DMS153 treated with DMSO at 0.1 percent for 48 hours (cell line): ENCODE results near the gene LTO1.

Experiments used
- DNase-seq: peaks from one replicate; lab custom pipeline; 2025; ENCODE audit not compliant: unreplicated experiment; lab: John Stamatoyannopoulos, UW

LTO1 gene

DNA sequence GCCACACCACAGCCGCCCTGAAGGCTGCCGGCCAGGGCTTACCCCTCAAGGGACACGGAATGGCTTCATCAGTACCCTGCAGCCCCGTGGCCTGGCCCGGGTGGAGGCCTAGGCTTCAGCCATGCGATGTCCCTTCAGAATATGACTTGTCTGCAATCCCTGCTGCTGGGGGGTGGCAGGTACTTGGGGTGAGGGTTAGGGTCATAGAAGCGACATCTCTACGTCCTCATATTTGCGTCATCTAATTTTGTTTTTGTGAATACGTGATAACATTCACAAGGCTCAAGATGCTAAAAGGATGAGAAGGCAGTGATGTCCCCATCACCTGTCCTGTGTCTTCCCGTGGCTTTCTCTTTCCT is 27.8 kb downstream of the LTO1 start:
- no peak for DNase-seq

GRCh38 chr11:69646493-69647389 is 28.4 kb downstream of the LTO1 start:
- DNase-seq = no peak

DNA sequence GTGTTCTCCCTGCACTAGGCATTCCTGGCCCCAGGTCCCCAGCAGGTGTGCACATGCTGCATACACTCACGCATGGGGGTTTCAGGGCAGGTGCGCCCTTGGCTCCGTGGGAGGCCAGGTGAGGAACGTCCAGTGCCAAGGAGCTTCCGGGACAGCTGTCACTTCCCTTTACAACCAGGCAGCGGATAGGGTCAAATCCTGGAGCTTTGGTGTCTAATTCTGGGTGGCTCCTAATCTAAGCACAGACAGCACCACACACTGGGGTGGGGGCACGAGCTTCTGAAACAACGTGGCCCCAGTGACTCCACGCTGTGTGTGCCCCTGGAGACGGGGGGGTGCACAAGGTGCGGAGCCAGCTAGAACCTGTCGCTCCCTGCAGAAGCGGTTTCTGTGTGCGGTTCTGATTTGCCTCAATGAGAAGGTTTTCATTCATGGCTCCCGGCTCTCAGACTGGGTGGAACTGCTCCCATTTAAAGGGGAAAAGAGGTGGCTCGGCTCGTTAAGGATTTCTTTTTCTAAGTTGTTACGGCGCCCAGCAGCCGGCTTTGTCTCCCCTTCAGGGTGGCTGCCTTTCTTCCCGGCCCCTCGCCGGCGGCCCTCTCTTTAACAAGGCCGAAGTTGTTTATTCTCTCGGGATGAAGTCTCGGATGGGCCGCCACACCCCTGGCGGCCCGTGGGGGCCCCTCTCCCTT is 29.2 kb downstream of the LTO1 start:
- DNase-seq = no peak

DNA sequence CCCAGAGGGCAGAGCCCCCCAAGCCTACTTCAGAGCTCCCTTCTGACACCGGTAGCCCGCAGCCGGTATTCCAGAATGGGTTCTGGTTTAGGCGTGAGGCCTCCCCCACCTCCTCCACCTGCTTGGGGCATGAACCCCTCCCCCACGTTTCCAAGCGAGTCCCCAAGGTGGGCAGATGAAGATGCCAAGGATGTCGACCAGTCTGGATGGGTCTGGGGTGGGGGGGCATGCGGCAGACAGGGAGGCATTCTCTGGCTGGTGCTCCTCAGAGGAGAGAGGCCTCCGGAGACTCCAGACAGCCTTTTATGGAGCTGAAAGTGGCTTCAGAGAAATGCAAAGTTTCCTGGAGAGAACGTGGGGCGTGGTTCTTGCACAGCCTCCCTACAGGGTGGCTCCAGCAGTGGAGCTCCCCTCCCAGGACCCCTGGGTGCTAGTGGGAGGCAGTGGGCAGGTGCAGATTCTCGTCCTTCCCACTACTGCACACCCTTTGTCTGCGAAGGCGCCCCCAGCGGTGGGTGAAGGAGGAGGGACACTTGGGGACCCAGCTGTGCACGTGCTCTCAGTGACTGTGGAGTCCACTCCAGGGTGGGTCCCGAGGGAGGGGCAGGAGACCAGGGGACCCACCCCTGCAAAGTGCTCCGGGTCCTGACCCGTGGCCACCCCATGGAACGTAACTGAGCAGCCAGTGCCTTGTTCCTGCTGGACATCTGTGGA is 30.0 kb downstream of the LTO1 start:
- DNase-seq = no peak

DNA sequence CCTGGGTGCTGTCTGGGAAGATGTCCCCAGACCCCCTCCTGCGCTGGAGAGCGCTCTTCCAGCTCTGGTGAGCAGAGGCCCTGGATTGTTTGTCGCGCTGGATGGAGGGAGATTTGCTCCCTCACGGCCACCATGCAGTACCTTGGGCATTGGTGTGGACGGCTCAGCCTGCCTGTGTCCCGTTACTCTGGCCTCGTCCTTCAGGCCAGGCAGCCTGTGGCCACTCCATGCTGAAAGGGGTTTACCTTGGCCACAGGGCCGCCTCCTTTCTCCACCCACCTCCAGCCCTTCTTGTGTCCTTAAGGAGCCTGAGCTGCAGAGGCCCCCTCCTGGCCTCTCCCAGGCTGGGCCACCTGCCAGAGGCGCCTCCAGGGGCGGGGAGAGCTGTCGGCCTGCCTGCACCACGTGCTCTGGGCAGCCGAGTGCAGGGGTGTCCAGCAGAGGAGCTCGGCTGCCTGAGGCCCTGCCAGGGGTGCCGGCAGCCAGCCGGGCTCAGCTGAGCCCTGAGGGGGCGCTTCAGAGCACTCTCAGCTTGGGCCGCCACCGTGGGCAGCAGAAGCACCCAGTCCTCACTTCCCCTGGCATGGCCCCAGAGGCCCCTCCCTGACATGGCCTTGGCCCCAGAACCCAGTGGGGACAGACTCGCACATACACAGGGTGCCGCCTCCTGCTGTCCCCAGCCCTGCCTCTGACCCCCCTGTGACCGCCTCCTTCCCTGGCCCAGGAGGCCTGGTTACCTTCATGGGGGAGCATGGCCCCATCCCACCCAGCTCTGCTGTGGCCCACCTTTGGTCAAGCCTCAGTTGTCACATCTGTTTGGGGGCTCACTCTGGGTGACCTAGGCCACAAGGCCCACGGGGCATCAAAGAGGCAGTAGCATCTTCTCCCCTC is 30.8 kb downstream of the LTO1 start:
- DNase-seq = peak; percentile 15

- DNase-seq = peak; percentile 14
Measured at GRCh38 chr11:69643646-69644045, 31.5 kb downstream of the LTO1 start.

- DNase-seq = peak; percentile 59
Measured at GRCh38 chr11:69642913-69643632, 32.1 kb downstream of the LTO1 start.

GRCh38 chr11:69642549-69642912 is 32.6 kb downstream of the LTO1 start:
- no peak for DNase-seq

GRCh38 chr11:69641681-69642548 is 33.2 kb downstream of the LTO1 start:
- no peak for DNase-seq

- no peak for DNase-seq
Measured at GRCh38 chr11:69640995-69641581, 34.1 kb downstream of the LTO1 start, which contains the start of gene CCND1. Gene CCND1, plus strand, starts transcription at chr11:69641156. Its CDS starts 158 bp downstream, at chr11:69641314.

DNA sequence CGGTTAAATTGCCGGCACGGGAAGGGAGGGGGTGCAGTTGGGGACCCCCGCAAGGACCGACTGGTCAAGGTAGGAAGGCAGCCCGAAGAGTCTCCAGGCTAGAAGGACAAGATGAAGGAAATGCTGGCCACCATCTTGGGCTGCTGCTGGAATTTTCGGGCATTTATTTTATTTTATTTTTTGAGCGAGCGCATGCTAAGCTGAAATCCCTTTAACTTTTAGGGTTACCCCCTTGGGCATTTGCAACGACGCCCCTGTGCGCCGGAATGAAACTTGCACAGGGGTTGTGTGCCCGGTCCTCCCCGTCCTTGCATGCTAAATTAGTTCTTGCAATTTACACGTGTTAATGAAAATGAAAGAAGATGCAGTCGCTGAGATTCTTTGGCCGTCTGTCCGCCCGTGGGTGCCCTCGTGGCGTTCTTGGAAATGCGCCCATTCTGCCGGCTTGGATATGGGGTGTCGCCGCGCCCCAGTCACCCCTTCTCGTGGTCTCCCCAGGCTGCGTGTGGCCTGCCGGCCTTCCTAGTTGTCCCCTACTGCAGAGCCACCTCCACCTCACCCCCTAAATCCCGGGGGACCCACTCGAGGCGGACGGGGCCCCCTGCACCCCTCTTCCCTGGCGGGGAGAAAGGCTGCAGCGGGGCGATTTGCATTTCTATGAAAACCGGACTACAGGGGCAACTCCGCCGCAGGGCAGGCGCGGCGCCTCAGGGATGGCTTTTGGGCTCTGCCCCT is 34.7 kb downstream of the LTO1 start:
- DNase-seq = no peak

DNA sequence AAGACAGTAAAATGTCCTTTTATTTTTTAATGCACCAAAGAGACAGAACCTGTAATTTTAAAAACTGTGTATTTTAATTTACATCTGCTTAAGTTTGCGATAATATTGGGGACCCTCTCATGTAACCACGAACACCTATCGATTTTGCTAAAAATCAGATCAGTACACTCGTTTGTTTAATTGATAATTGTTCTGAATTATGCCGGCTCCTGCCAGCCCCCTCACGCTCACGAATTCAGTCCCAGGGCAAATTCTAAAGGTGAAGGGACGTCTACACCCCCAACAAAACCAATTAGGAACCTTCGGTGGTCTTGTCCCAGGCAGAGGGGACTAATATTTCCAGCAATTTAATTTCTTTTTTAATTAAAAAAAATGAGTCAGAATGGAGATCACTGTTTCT is 35.3 kb downstream of the LTO1 start:
- DNase-seq = no peak

DNA sequence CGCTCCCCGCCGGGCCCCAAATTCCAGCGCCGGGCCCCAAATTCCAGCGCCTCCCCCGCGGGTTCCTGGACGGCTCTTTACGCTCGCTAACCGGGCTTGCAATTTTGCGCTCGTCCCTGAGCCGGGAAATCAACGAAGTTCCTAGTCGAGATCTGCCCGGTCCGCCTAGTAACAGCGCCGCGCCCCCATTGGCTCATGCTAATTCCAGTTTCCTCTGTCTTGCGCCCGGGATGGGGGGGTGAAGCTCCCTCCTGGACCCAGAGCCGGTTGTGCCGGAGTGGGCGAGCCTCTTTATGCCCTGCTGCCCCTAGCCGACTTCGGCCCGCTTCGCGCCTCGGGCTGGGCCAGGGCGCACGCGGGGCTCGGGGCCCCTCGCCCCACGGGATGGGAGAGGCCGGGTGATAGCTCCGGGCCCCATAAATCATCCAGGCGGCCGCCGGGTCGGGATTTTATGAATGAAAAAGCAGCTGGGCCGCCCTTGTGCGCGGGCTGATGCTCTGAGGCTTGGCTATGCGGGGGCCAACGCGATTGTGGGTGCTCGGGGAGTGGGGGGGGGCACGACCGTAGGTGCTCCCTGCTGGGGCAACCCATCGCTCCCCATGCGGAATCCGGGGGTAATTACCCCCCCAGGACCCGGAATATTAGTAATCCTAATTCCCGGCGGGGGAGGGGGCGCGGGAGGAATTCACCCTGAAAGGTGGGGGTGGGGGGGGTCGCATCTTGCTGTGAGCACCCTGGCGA is 36.0 kb downstream of the LTO1 start:
- DNase-seq = peak; percentile 6

DNA sequence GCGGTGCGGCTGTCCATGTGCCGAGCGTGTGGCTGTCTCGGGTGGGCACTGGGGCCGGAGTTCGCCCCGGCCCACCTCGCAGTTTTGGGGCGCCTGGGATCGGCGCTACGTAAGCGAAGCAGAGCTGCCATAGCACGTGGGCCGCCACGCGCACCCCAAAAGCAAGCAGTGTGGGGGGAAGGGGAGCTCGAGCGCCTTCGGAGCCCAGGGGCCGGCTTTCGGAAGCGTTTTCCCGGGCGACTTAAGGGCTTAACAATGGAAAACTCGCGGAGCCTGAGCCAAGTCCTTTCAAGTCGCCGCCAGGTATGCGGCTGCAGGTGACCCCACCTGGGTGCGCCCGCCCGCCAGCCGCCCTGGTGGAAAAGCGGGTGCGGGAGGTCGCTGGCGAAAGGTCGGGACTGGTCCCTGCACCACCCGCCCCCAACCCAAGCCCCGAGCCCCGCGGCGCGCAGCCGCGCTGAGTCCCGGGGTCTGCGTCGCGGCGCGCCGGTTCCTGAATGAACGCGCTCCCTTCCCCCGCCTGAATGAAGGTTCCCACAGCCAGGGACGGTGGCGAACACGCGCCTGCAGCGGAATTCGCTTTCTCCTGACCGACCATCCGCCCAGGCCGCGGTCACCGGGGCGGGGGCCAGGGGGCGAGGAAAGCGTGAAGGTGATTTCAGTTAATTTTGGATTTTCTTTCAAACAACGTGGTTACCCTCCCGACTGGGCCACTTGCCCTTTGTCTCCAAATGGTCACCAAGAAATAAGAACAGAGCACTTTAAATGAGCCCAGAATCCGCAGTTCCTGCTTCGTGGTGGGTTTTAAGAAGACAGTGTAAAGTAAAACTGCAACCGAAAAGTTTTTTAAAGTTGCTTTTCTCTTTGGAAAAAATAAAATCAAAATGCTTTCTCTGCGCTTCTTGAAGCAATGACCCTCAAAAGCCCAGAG is 36.9 kb downstream of the LTO1 start:
- DNase-seq = no peak

DNA sequence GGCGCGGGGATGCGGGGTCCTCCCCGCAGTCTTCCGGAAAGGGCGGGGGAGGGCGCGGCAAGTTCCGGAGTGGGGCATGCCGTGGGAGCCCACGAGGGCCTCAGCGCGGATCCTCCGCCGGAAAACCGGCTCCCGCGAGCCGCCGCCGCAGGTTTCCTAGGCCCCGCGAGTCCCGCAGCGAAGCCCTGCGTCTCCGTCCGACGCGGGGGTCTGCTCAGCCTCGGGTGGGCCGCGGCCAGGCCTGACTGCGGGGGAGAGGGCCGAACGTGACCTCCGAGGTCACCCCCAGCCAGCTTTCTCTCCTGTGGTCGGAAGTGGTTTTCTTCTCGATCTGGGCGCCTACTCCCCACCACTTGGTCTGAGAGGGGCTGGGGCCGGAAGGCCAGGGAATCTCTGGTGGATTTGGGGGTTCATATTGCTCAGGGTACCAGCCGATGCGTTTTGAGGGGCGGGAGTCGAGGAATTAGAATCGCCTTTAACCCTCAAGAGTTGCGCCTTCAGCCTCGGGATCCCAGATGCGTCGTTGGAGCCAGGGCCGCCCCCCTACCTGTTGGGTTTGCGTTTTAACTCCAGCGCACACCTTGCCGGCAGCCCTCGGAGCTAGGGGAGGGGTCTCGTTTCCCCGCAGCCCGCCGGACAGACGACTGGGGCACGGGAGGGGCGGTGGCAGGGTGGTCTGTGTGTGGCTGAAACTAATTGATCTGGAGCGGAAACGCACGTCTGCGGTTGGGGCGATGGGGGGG is 37.8 kb downstream of the LTO1 start:
- no peak for DNase-seq
